ENCODE measurements around the gene MRS2.
"Not testable (repeated sequence)": the region's sequence is repeated elsewhere in the genome, so short reads cannot be mapped to it uniquely, and the experiment has no call there.

The MRS2 gene, protein sequence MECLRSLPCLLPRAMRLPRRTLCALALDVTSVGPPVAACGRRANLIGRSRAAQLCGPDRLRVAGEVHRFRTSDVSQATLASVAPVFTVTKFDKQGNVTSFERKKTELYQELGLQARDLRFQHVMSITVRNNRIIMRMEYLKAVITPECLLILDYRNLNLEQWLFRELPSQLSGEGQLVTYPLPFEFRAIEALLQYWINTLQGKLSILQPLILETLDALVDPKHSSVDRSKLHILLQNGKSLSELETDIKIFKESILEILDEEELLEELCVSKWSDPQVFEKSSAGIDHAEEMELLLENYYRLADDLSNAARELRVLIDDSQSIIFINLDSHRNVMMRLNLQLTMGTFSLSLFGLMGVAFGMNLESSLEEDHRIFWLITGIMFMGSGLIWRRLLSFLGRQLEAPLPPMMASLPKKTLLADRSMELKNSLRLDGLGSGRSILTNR

DNA sequence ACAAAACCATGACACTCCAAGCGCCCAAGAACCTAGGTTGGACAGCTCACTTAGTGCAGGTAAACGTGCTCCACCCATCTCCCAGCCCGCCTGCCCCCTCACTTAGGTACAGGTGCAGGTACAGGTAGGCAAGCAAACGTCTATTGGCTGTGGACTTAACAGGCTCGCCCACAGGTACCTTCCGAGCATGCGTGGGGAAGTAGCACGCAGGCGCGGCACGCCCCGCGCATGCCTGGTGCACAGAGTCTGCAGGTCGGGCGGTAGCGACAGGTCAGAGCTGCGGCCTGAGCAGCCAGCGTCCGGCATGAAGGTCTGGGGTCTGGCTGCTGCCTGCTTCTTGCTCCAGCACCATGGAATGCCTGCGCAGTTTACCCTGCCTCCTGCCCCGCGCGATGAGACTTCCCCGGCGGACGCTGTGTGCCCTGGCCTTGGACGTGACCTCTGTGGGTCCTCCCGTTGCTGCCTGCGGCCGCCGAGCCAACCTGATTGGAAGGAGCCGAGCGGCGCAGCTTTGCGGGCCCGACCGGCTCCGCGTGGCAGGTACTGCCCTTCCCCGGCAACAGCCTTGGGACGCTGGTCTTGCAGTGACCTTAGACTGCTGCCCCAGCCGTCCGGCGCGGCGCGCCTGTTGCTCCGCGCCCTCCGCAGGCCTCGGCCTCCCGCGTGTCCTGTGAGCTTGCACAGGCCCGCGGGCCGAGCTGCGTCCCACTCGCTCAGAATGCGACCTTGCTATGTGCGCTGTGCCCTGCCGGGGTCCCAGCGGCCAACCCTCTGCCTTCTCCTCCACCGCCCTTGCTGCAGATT, at the start of gene MRS2:
MRS2 (plus strand) TSS at position 240 of the 804 bp plus-strand sequence; CDS start at position 351, 111 bp downstream.
- DNase-seq, result peak; percentile 85

DNA sequence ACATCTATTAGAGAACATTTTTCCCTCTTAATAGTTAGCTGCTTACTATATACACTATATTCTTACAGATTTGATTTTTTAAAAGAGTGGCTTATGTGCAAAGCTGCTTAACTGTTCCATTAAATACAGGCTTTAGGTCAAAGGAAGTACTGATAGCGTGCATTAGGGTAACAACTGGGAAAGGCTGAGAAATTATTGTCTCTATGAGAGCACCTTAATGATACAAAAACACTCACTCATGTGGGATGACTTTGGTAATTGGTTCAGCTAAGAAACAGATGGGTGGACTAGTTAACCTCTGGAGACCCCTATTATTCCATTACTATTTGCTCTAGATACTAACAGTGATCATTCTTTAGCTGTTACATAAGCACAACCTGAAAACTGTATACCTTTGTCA, 48.9 kb upstream of the MRS2 start:
- DNase-seq, result no peak

DNA sequence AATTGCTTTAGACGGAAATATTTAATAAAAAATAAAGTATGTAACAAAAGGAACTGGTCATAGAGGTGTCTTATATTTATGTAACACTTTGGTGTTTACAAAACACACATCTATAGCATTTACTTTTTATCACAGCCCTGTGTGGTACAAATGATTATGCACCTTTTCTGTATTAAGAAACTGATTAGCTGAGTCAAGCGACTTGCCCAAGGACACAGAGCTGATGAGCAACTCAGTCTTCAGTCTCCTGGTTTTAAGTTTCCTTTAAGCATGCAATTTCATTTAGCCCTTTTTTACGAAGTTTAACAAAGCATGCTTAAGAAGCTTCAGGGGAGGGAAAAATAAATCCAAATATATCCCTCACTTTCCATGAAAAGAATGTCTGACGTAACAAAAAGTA, 47.3 kb upstream of the MRS2 start:
- DNase-seq, result no peak

DNA sequence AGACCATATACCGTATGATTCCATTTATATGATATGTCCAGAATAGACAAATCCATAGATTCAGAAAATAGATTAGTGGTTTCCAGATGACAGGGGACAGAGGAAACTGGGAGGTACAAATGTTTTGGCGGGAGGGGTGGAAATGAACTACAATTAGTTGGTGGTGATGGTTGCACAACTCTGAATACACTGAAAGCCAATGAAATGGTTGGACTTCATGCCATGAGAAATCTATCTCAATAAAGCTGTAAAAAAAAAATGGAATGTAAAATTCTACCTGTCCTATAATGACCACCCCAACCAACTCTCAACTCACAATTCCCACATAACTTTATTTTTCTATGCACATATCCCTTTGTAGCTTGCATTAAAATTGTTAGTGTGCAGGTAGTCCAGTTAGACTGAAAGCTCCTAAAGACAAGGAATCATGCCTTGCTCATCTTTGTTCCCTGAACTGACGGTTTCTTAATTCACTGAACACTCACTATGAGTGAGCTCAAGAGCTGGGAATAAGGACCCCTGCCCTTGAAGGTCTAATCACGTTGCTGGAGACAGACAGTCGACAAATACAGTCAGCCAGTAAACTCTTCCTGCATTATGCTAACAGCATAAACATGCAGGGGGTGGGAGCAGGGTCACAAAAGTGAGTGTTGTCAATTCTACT, 46.3 kb upstream of the MRS2 start:
- no peak for DNase-seq

DNA sequence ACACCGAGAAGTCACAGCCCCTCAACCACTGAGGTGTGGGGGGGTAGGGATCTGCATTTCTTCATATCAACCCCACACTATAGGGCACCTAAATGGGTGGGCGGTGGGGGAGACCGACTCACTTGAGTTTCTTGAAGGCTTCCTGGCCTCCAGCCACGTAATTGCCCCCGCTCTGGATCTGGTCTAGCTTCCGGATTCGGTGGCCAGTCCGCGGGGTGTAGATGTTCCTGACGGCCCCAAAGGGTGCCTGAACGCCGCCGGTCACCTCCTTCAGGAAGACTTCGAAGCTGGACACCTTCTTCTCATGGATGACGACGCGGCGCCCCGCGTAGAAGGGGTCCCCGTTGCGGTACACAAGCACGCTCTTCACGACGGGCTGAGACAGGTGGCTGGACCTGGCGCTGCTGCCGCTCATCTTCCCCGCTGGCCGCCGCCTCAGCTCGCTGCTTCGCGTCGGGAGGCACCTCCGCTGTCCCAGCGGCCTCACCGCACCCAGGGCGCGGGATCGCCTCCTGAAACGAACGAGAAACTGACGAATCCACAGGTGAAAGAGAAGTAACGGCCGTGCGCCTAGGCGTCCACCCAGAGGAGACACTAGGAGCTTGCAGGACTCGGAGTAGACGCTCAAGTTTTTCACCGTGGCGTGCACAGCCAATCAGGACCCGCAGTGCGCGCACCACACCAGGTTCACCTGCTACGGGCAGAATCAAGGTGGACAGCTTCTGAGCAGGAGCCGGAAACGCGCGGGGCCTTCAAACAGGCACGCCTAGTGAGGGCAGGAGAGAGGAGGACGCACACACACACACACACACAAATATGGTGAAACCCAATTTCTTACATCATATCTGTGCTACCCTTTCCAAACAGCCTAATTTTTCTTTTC, 45.2 kb upstream of the MRS2 start, which contains the start of gene DCDC2:
DCDC2 (minus strand) TSS at position 724 of the 883 bp plus-strand sequence; CDS start at position 415, 309 bp downstream.
- peak; percentile 51 for DNase-seq

DNA sequence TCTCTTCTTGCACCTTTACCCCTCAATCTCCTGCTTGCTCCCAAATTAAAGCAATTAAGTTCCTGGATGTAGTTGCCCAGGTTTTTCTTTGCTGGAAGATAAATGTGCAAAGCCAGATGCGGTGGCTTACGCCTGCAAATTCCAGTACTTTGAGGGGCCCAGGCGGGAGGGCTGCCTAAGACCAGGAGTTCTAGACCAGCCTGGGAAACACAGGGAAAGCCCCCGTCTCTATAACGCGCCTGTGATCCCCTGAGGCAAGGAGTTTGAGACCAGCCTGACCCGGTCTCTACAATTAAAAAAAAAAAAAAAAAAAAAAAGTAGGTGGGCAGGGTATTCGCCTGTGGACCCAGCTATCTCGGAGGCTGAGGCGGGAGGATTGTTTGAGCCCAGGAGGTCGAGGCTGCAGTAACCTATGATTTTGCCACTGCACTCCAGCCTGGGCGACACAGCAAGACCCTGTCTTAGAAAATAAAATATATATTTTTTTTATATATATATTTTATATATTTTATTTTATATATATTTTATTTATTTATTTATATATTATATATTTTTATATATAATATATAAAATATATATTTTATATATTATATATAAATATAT, 44.4 kb upstream of the MRS2 start:
- no peak for DNase-seq

DNA sequence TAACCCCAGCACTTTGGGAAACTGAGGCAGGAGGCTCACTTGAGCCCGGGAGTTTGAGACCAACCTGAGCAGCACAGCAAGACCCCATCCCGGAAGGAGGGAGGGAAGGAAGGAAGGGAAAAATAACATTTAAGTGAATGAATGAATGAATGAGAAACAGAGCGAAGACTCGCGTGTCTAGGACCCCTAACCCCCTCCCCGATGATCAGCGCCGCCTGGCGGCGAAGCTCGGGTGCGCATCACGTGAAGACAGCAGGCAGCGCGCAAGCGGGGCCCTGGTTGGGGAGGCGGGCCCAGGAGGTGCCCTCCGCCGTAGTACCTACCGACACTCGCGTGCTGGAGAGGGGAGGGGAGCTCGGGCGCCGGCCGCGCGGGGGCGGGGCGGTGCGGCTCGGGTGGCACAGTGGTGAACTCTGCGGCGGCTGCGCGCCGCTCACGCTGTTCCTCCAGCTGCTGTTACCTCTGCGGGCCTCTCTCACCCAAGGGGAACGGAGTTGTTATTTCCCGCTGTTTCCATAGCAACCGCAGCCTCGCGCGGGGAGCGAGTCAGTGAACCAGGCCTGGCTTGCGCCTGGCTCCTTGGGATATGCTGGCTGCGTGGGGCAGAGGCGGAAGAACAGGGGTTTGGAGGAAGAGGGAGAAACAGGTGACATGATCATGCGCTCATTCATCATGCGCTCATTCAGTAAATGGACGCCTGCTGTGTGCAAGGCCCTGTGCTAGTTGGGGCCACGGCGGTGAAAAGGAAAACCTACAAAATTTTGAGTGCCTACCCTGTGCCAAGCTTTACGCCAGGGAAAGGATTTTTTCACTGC, 42.9 kb upstream of the MRS2 start:
- peak; percentile 81 for DNase-seq

DNA sequence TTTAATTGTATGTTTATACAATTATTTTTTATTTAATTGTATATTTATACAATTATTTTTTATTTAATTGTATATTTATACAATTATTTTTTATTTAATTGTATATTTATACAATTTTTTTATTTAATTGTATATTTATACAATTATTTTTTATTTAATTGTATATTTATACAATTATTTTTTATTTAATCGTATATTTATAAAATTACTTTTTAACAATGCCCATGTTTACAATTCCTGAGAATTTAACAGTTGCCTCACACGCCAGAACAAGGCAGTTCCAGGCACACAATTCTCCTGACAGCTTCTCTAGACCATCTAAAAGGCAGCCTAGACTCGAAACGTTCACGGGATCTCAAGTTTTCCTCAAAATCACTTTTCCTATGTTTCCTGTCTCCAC, 40.4 kb upstream of the MRS2 start:
- DNase-seq, result not testable (repeated sequence)

DNA sequence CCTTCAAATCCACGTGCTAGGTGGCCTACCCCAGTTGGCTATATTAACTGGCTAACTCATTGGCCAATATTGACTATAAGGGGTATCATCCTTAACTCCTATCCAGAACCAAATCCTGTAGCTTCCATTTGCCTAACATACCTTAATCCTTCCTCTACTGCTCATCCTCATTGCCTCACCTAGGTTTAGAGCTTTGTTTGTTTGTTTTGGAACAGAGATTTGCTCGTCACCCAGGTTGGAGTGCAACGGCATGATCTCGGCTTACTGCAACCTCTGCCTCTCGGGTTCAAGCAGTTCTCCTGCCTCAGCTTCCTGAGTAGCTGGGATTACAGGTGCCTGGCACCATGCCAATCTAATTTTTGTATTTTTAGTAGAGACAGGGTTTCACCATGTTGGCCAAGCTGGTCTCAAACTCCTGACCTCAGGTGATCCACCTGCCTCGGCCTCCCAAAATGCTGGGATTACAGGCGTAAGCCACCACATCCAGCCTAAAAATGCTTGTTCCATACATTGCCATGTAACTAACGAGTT, 37.6 kb upstream of the MRS2 start:
- not testable (repeated sequence) for DNase-seq

DNA sequence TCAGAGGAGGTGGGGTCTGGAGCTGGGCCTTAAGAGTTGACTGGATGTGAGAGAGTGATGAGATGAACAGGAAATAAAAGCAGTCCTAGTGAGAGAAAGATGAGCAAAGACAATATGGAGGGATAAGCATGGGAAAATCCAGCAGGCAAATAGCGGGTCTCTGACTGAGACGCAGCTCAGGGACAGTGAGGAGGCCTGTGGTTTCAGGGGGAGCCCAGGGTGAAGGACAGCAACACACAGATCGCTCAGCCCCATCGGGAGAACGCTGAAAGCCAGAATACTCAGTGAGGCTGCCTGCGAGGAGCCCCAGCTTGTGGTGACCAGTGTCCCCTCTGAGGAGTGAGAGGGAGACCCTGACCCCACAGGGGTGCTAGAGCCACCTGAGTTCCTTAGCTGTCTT, 28.1 kb upstream of the MRS2 start:
- DNase-seq, result no peak

DNA sequence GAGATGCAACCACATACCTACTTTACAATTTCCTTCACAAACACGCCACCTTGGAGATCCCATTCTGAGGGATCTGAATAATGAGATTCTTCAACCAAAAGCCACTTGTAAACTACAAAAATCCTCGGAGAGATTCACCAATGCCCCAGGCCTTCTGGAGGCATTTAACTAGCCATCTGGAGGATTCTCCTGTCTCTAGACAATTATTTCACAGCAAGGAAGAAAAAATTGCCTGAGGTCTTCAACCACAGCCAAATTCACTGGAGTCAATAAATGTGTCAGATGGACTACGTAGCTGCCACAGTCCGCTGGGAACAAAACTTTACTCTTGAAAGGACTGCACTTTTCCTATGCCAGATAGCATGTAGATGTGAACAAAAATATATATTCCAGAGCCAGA, 25.9 kb upstream of the MRS2 start:
- DNase-seq, result no peak

DNA sequence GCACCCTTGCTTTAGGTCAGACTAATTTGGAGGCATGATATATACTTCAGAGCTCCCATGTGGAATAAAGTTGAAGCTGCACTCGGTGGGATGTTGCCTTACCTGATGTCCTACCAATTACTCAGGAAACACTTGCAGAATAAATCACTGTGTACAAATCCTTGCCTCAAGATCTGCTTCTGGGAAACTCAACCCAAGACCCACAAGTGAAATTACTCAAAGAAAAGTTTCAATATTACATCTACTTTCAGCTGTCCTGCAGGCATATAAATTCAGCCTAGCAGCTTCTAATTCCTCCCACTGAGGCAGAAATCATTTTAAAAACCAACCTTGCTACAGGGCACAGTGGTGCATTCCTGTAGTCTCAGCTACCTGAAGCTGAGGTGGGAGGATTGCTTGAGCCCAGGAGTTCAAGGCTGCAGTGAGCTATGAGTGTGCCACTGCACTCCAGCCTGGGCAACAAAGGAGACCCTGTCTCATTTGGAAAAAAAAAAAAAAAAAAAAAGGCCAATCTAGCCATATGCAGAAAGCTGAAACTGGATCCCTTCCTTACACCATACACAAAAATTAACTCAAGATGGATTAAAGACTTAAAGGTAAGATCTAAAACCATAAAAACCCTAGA, 24.2 kb upstream of the MRS2 start:
- no peak for DNase-seq

DNA sequence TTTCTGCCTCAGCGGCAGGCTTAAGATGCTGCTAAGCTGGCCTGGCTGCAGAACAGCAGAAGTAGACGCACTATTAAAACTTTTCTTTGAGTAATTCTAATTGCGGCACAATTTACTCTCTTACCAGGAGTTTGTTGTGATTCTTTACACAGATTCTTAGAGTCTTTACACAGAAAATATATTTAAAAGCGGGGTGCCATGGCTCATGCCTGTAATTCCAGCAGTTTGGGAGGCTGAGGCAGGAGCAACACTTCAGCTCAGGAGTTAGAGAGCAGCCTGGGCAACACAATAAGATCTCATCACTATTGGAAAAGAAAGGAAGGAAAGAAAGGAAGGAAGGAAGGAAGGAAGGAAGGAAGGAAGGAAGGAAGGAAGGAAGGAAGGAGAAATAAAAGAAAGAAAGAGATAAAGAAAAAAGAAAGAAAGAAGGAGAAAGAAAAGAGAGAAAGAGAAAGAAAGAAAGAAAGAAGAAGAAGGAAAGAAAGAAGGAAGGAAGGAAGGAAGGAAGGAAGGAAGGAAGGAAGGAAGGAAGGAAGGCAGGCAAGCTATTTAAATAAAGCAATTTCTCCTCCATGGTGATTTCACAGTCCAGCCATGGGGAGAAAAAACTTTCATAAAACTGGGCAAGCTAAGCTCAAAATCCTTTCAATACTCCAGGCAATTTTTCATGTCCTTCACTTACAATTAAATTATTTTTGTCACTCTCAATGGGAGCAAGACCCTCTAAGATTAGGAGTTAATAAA, 21.1 kb upstream of the MRS2 start:
- DNase-seq, result no peak

DNA sequence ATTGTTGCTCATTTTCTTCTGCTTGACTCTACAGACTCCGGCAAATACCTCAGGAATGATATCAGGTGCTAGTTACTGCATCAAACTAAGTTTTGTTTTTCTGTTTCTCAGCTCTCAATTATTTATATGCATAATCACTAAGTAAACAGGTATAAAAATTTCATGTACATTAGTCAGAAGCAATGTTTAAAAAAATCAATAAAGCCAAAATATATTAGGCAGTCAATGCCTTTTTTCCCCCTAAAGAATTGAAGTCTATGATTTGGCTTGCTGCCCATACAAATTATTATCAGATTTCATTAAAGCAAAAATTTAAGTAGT, 20.6 kb upstream of the MRS2 start:
- no peak for DNase-seq

DNA sequence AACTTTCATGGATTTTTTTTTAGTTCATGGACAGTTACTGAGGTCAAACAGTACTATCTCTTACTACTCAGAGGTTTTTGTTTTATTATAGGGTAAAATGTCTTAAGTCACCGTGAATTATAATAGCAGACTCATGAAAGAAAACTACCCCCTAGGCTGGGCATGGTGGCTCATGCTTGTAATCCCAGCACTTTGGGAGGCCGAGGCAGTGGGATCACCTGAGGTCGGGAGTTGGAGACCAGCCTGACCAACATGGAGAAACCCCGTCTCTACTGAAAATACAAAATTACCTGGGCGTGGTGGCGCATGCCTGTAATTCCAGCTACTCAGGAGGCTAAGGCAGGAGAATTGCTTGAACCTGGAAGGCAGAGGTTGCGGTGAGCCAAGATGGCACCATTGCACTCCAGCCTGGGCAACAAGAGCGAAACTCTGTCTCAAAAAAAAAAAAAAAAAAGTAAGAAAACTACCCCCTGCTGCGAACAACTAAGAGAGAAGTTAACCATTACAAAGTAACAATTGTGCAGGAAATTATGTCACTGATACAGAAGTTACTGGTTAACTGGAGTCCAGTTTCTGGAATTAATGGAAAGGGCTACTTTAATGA, 19.7 kb upstream of the MRS2 start:
- DNase-seq, result not testable (repeated sequence)

DNA sequence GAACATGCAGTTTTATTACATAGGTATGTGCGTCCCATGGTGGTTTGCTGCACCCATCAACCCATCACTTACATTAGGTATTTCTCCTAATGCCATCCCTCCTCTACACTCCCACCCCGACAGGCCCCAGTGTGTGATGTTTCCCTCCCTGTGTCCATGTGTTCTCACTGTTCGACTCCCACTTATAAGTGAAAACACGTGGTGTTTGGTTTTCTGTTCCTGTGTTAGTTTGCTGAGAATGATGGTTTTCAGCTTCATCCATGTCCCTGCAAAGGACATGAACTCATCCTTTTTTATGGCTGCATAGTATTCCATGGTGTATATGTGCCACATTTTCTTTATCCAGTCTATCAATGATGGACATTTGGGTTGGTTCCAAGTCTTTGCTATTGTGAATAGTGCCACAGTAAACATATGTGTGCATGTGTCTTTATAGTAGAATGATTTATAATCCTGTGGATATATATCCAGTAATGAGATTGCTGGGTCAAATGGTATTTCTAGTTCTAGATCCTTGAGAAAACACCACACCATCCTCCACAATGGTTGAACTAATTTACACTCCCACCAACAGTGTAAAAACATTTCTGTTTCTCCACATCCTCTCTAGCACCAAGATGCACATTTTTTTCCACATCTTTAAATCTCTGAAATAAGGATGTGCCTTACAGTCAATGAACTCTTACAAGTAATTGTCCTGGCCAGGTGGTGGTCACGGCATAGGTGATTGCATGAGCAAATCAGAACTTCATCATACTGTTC, 18.2 kb upstream of the MRS2 start:
- DNase-seq, result not testable (repeated sequence)

DNA sequence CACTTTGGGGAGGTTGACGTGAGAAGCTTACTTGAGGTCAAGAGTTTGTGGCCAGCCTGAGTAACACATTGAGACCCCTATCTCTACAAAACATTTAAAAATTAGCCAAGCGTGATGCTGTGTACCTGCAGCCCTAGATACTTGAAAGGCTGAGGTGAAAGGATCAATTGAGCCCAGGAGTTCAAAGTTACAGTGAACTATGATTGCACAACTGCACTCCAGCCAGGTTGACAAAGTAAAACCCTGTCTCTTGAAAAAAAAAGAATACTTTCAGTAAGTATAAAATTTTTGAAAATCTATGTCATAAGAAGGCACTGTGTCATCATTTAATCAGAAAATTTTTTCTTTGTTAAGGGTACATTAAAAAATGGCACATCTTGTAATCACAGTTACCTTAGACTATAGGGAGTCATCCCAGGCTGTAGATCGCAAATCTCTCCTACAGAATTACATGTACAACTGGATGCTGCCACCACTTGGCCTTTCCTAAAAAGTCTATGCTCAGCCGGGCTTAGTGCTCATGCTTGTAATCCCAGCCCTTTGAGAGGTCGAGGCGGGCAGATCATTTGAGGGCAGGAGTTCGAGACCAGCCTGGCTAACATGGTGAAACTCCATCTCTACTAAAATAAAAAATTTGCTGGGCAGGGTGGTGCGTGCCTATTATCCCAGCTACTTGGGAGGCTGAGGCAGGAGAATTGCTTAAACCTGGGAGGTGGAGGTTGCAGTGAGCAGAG, 17.0 kb upstream of the MRS2 start:
- DNase-seq, result no peak

DNA sequence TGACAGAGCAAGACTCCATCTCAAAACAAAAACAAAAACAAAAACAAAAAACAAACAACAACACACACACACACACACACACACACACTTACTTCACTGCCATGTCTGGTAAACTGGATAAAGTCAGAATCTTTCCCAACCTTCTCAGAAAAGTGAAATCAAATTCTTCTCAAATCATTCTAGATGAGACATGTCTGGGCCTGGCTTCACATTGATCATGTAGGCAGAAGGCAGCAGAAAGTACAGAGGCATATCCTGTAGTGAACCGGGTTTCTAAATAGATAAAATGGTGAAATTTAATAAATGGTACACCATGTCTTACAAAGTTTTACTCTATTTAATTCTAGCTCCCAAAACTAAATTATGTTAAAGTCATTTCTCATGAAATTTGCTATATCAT, 14.9 kb upstream of the MRS2 start:
- no peak for DNase-seq

Measured in CD4-positive, alpha-beta T cell treated with Interleukin-21 for 1 hour (primary cell).